K562 (cell line): Measurements from ENCODE around the gene GPR22. TPM values are rescaled to one million over a fixed set of nuclear protein-coding genes. Genes with fewer than 3 reads are reported as not detected.

Source experiments
- ATAC-seq: fragments of 200-7000 bp; cut with Tn5 transposase; 3 replicates; pipeline ENCODE4 v1.9.1; 2020; ENCODE audit warnings: moderate library complexity
- BruUV-seq: library from RNA; stranded (reverse); fragments of 400-500 nt; replicated peaks from 2 replicates; lab custom pipeline; 2021; lab: Mats Ljungman, UMichigan
- CTCF ChIA-PET: fragments of 300-600 bp; formaldehyde crosslinking; extraction: SDS; loops from one replicate; lab custom pipeline; 2021; ENCODE audit warnings: low intra/inter-chr PET ratio; lab: Yijun Ruan, JAX
- POLR2A ChIA-PET: fragments of 300-600, 350-650 bp; sonication (Branson Sonifier 250); formaldehyde crosslinking; extraction: SDS; loops from one replicate; lab custom pipeline; 2021; ENCODE audit warnings: antibody characterized with exemption, inconsistent platforms; lab: Yijun Ruan, JAX
- DNase-seq, 4 experiments: peaks; one replicate each; pipeline versions ENCODE4 v3.0.0 to v3.0.0-alpha.2; 2011 to 2018; ENCODE audit warnings: low spot score in 3 of 4, mixed read lengths in 3 of 4; ENCODE audit errors: extremely low read depth in 1 of 4
- FAIRE-seq: peaks from 2 replicates; lab custom pipeline; 2011; peaks lifted over from hg19 to GRCh38; lab: Jason Lieb, UNC
- H2AFZ ChIP-seq: 2 replicates; pipeline ENCODE4 v1.6.0; 2011; ENCODE audit warnings: low read depth, low read length, control low read depth, inconsistent platforms
- H3K27ac ChIP-seq: fragments of 200-600 bp; 3 replicates; pipeline ENCODE4 v1.8.0; 2011; ENCODE audit warnings: low read depth, mild to moderate bottlenecking, control low read depth, inconsistent platforms, low read length, moderate library complexity, mixed read lengths; ENCODE audit errors: extremely low read depth
- H3K27me3 ChIP-seq, 2 experiments: fragments of 300-600 bp in 1 of 2; 2 replicates in 1 of 2; 3 replicates in 1 of 2; pipeline versions ENCODE4 v1.6.0 to v1.8.0; 2011; ENCODE audit warnings: inconsistent platforms in 2 of 2, low read length in 2 of 2, mild to moderate bottlenecking in 1 of 2, mixed read lengths in 1 of 2, moderate library complexity in 1 of 2; ENCODE audit not compliant: control insufficient read depth in 2 of 2, insufficient read depth in 2 of 2
- H3K36me3 ChIP-seq: fragments of 300-600 bp; 3 replicates; pipeline ENCODE4 v1.8.0; 2011; ENCODE audit warnings: mild to moderate bottlenecking, low read length, inconsistent platforms; ENCODE audit not compliant: control insufficient read depth, insufficient read depth
- H3K4me1 ChIP-seq, 2 experiments: fragments of 200-600 bp in 1 of 2; replicated peaks in 1 of 2; 2 replicates in 1 of 2; 3 replicates in 1 of 2; pipeline versions ENCODE4 v1.5.1 to v1.8.0; 2011; ENCODE audit warnings: inconsistent platforms in 2 of 2, low read length in 2 of 2, mild to moderate bottlenecking in 1 of 2, mixed read lengths in 1 of 2, moderate library complexity in 1 of 2; ENCODE audit not compliant: control insufficient read depth in 2 of 2, insufficient read depth in 2 of 2
- H3K4me2 ChIP-seq: 2 replicates; pipeline ENCODE4 v1.6.1; 2011; ENCODE audit warnings: low read length, control low read depth, inconsistent platforms, mixed read lengths; ENCODE audit not compliant: insufficient read depth
- H3K4me3 ChIP-seq: fragments of 200-600 bp; sonication (generic), shearing (Covaris generic); 2 replicates; pipeline ENCODE4 v1.5.1; 2016; ENCODE audit warnings: control low read depth, inconsistent platforms
- H3K79me2 ChIP-seq: fragments of 200-600 bp; 3 replicates; pipeline ENCODE4 v1.8.0; 2011; ENCODE audit warnings: low read length, inconsistent platforms; ENCODE audit not compliant: control insufficient read depth, insufficient read depth
- H3K9ac ChIP-seq, 2 experiments: 2 replicates each; pipeline versions ENCODE4 v1.6.0 to v1.6.1; 2011; ENCODE audit warnings: low read depth in 2 of 2, low read length in 2 of 2, control low read depth in 1 of 2, inconsistent platforms in 1 of 2, mild to moderate bottlenecking in 1 of 2, mixed read lengths in 1 of 2; ENCODE audit not compliant: insufficient read depth in 1 of 2
- H3K9me1 ChIP-seq: one replicate; pipeline ENCODE4 v1.6.0; 2011; ENCODE audit warnings: inconsistent platforms, mild to moderate bottlenecking, low read length, moderate library complexity; ENCODE audit not compliant: control insufficient read depth, insufficient read depth
- H3K9me3 ChIP-seq: replicated peaks from 2 replicates; pipeline ENCODE4 v1.5.1; 2011; ENCODE audit warnings: low read depth, low read length, inconsistent platforms; ENCODE audit not compliant: control insufficient read depth, insufficient read depth
- H4K20me1 ChIP-seq: replicated peaks from 2 replicates; pipeline ENCODE4 v1.6.1; 2011; ENCODE audit warnings: low read length, inconsistent platforms, mixed read lengths; ENCODE audit not compliant: control insufficient read depth, insufficient read depth
- C11orf30 ChIP-seq: fragments of 450-650 bp; IDR thresholded peaks from 2 replicates; pipeline ENCODE4 v1.6.1; 2016; ENCODE audit warnings: low read depth, mild to moderate bottlenecking
- CBFA2T3 ChIP-seq: fragments of 450-650 bp; IDR thresholded peaks from 2 replicates; pipeline ENCODE4 v1.6.1; 2017
- KAT7 ChIP-seq: sonication (generic); formaldehyde crosslinking; IDR thresholded peaks from 2 replicates; pipeline ENCODE4 v1.8.0; 2022; ENCODE audit warnings: missing genetic modification reagents, mild to moderate bottlenecking, borderline replicate concordance
- MAFF ChIP-seq: IDR thresholded peaks from 2 replicates; pipeline ENCODE4 v1.6.1; 2012; ENCODE audit warnings: low read length, improper control_type of control experiment
- MAFG ChIP-seq: fragments of 450-650 bp; conservative IDR thresholded peaks from 2 replicates; pipeline ENCODE4 v1.6.1; 2016; ENCODE audit warnings: missing genetic modification characterization, missing compliant biosample characterization
- MAFK ChIP-seq: IDR thresholded peaks from 2 replicates; pipeline ENCODE4 v1.6.1; 2011; ENCODE audit warnings: low read length, improper control_type of control experiment
- SETDB1 ChIP-seq: IDR thresholded peaks from one replicate; pipeline ENCODE4 v1.6.1; 2012; ENCODE audit warnings: low read length, control low read depth, inconsistent platforms
- ZFP36 ChIP-seq: fragments of 150-350 bp; IDR thresholded peaks from 2 replicates; pipeline ENCODE4 v1.6.1; 2018; ENCODE audit warnings: low read length, low read depth; ENCODE audit not compliant: partially characterized antibody
- ZNF316 ChIP-seq: fragments of 450-650 bp; IDR thresholded peaks from 2 replicates; pipeline ENCODE4 v1.6.1; 2016
- ZNF431 ChIP-seq: sonication (generic); formaldehyde crosslinking; IDR thresholded peaks from 2 replicates; pipeline ENCODE4 v1.8.0; 2022; ENCODE audit warnings: mild to moderate bottlenecking, missing genetic modification reagents
- WGBS: fragments of 100-300 bp; shearing (Covaris generic); methylation state at CpG from one replicate; pipeline ENCODE4 v1.1.6; 2016; ENCODE audit warnings: low coverage, mixed read lengths; ENCODE audit not compliant: insufficient coverage; ENCODE audit errors: missing lambda C conversion rate; 5-methylcytosine and 5-hydroxymethylcytosine counted together
- in situ Hi-C: fragments of 300-500 bp; cut with MboI; formaldehyde crosslinking; loops from 4 replicates; pipeline ENCODE4 v1.15.0; 2018; ENCODE audit warnings: inconsistent platforms, mixed read lengths
- intact Hi-C: fragments of 100-400 bp; cut with micrococcal nuclease; formaldehyde crosslinking; loops from 2 replicates; pipeline ENCODE4 v1.14.2; 2022
- polyA plus RNA-seq, 8 experiments: library from polyadenylated mRNA; depleted of rRNA in 4 of 8; stranded (reverse) in 5 of 8; unstranded in 3 of 8; fragments of >200 nt; fragmentation: Nextera tagmentation in 2 of 8; fragmentation: Illumina TruSeq in 1 of 8; extraction: Ambion mirVana in 2 of 8; extraction: Trizol in 1 of 8; gene quantifications; 2 replicates each; pipeline versions ENCODE4 v1.2.1 to v1.2.3, GENCODE V29; 2011 to 2014; ENCODE audit warnings: inconsistent platforms in 1 of 8, missing spikeins in 1 of 8
- total RNA-seq, 7 experiments: library from RNA; depleted of rRNA in 6 of 7; stranded (reverse); fragments of >200 nt in 6 of 7; fragmentation: Illumina TruSeq in 2 of 7; extraction: Trizol in 2 of 7; gene quantifications; 2 replicates each; pipeline versions ENCODE4 v1.2.1 to v1.2.3, GENCODE V29; 2011 to 2021; ENCODE audit warnings: low replicate concordance in 1 of 7

The GPR22 gene
- total and polyA plus RNA-seq, 9 of the 15 experiments (the other 6 are each of a cell fraction or from before 2014, with no cell fraction given): 0.07 to 0.20 TPM; not detected in 7

DNA sequence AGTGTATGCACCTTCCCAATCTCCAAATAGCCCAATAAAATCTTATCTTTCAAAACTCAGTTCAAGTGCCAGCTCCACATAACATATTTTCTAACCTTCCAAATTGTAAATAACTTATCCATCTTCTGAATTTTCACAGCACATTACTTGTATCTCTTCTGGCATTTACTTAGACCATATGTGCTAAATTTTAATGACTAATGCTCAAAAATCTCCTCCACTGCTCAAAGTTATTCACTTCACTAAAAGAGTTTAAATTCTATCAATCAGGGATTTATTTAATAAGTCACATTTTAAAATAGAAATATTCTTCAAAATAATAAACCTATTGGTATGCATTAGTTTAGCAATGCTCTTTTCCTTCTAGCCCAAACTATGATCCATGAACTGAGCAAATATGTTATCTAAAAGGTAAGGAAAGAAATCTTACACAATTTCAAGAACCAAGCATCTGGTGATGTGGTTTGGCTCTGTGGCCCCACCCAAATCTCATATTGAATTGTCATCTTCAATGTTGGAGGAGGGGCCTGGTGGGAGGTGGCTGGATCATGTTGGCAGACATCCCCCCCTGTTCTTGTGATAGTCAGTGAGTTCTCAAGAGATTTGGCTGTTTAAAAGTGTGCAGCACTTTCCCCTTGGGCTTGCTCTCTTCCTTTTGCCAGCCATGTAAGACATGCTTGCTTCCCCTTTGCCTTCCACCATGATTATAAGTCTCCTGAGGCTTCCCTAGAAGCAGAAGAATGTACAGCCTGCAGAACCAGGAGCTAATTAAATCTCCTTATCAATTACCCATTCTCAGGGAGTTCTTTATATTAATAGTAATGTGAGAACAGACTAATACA lies 28.1 kb upstream of the GPR22 start:
- in situ Hi-C loops (no loop called here), intact Hi-C loops (no loop called here)
- no peak for FAIRE-seq
- BruUV-seq: no TSS peak
- Histone ChIP-seq H4K20me1 (no peaks in the 10 kb centered on the region), H3K9me1 (no peaks in the 10 kb centered on the region), H3K9me3 (no peaks in the 10 kb centered on the region), H3K4me2 (no peak overlapping the region), H3K27ac (no peak overlapping the region), H3K79me2 (no peaks in the 10 kb centered on the region), H3K27me3 (no peaks in the 10 kb centered on the region), H3K9ac (no peak overlapping the region), H3K36me3 (no peaks in the 10 kb centered on the region), H3K4me3 (no peak overlapping the region), H3K4me1 (no peaks in the 10 kb centered on the region), H2AFZ (no peak overlapping the region)
- TF ChIP-seq ZNF431: peak; percentile 97
- peak; percentile 29 for TF ChIP-seq ZFP36
- no peak for TF ChIP-seq KAT7
- CTCF ChIA-PET: no interaction called here
- POLR2A ChIA-PET: interaction anchor here (1.4 kb wide), 1 partner anchor 13 kb away, joined by 7 read pairs; no protein-coding TSS in a partner anchor
- no peak for ATAC-seq
- DNase-seq: no peak

DNA sequence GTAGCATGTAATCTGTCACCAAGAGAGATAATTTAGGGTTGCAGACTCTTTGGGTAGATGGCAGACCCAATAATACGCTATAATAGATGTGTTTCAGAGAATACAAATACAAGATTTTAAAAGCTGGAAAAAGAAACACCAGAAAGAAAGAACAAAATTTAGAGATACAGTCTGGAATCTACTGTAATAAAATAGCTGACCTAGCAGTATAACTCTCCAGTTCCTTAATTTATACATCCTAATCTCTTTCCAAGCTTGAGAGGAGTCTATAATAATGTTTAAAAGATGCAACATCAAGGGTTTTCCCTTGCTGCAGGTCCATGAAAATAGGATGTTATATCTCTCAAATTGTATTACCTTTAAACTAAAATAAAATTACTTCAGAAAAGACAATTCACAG lies 27.2 kb upstream of the GPR22 start:
- H3K4me3 ChIP-seq: no peak overlapping the region
- H3K36me3 ChIP-seq: no peaks in the 10 kb centered on the region
- in situ Hi-C loops: no loop called here
- WGBS: 96% methylated on average over 1 of the region's 1 CpG
- ATAC-seq: no peak
- intact Hi-C loops: no loop called here
- no peak overlapping the region for H3K9ac ChIP-seq
- no peak overlapping the region for H2AFZ ChIP-seq
- BruUV-seq: no TSS peak
- no peak overlapping the region for H3K27ac ChIP-seq
- DNase-seq: no peak
- TF ChIP-seq ZNF316 (peak; percentile 88), MAFF (peak; percentile 66), MAFG (tag) (peak; percentile 43), CBFA2T3 (no peak), MAFK (peak; percentile 73), C11orf30 (peak; percentile 79), SETDB1 (no peak)
- no peaks in the 10 kb centered on the region for H4K20me1 ChIP-seq
- FAIRE-seq: no peak
- no peaks in the 10 kb centered on the region for H3K4me1 ChIP-seq
- no peaks in the 10 kb centered on the region for H3K79me2 ChIP-seq
- POLR2A ChIA-PET: interaction anchor here (1.4 kb wide), 1 partner anchor 14 kb away, joined by 7 read pairs; no protein-coding TSS in a partner anchor
- H3K9me1 ChIP-seq: no peaks in the 10 kb centered on the region
- CTCF ChIA-PET: no interaction called here
- H3K9me3 ChIP-seq: no peaks in the 10 kb centered on the region
- H3K4me2 ChIP-seq: no peak overlapping the region
- H3K27me3 ChIP-seq: no peaks in the 10 kb centered on the region
